Measurements from ENCODE around the gene CCDC188. TPM values are rescaled to one million over a fixed set of nuclear protein-coding genes. Genes with fewer than 3 reads are reported as not detected.

CCDC188 gene
- total RNA-seq, 3 donors from 2014 or later (not counting 1 experiment from before 2014, with no cell fraction given), result 0.64 TPM; not detected in 2

GRCh38 chr22:20185750-20186149 lies 34.9 kb upstream of the CCDC188 start:
- WGBS (ENCODE audit: insufficient coverage), result 84% methylated on average over 6 of the region's 6 CpGs
- TF ChIP-seq, protein P1, sequence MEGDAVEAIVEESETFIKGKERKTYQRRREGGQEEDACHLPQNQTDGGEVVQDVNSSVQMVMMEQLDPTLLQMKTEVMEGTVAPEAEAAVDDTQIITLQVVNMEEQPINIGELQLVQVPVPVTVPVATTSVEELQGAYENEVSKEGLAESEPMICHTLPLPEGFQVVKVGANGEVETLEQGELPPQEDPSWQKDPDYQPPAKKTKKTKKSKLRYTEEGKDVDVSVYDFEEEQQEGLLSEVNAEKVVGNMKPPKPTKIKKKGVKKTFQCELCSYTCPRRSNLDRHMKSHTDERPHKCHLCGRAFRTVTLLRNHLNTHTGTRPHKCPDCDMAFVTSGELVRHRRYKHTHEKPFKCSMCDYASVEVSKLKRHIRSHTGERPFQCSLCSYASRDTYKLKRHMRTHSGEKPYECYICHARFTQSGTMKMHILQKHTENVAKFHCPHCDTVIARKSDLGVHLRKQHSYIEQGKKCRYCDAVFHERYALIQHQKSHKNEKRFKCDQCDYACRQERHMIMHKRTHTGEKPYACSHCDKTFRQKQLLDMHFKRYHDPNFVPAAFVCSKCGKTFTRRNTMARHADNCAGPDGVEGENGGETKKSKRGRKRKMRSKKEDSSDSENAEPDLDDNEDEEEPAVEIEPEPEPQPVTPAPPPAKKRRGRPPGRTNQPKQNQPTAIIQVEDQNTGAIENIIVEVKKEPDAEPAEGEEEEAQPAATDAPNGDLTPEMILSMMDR (IDR thresholded peaks at IDR 0.05), result no peak
- Mint-ChIP-seq H3K36me3 (no peaks in the 10 kb centered on the region), H3K27ac (no peak overlapping the region), H3K9me3 (no peaks in the 10 kb centered on the region), H3K4me3 (no peak overlapping the region), H3K4me1 (peaks cover 0 to 6% of the 10 kb centered on the region in 2 donors), H3K27me3 (ENCODE audit: low read depth in 2 of 2) (no peaks in the 10 kb centered on the region)
- Histone ChIP-seq H3K9me3 (ENCODE audit: control insufficient read depth, insufficient read depth, low read length) (no peaks in the 10 kb centered on the region), H3K4me3 (ENCODE audit: low read length) (no peak overlapping the region), H3K27me3 (ENCODE audit: control insufficient read depth, insufficient read depth, low read length) (no peaks in the 10 kb centered on the region), H3K4me1 (ENCODE audit: control insufficient read depth, insufficient read depth, low read length) (peaks cover 4% of the 10 kb centered on the region), H3K36me3 (ENCODE audit: control insufficient read depth, insufficient read depth, low read length) (no peaks in the 10 kb centered on the region), H3K27ac (ENCODE audit: low read length) (no peak overlapping the region)
- intact Hi-C loops (cut with micrococcal nuclease), result no loop called here
- DNase-seq (no peak), ATAC-seq (no peak)

- WGBS (ENCODE audit: insufficient coverage), result 89% methylated on average over 18 of the region's 18 CpGs
- H3K27me3 Mint-ChIP-seq (ENCODE audit: low read depth in 2 of 2), result no peaks in the 10 kb centered on the region
- ATAC-seq, result no peak
- H3K36me3 Mint-ChIP-seq, result no peaks in the 10 kb centered on the region
- DNase-seq, result no peak
- no peaks in the 10 kb centered on the region for H3K27me3 ChIP-seq (ENCODE audit: control insufficient read depth, insufficient read depth, low read length)
- H3K4me1 ChIP-seq (ENCODE audit: control insufficient read depth, insufficient read depth, low read length), result no peaks in the 10 kb centered on the region
- intact Hi-C loops (cut with micrococcal nuclease), result no loop called here
- TF ChIP-seq, protein P1 (IDR thresholded peaks at IDR 0.05), result no peak
- H3K4me1 Mint-ChIP-seq, result peaks cover 0 to 3% of the 10 kb centered on the region in 2 donors
- no peak overlapping the region for H3K4me3 ChIP-seq (ENCODE audit: low read length)
- H3K36me3 ChIP-seq (ENCODE audit: control insufficient read depth, insufficient read depth, low read length), result no peaks in the 10 kb centered on the region
- H3K4me3 Mint-ChIP-seq, result no peak overlapping the region
- no peak overlapping the region for H3K27ac ChIP-seq (ENCODE audit: low read length)
- no peak overlapping the region for H3K27ac Mint-ChIP-seq
- H3K9me3 ChIP-seq (ENCODE audit: control insufficient read depth, insufficient read depth, low read length), result no peaks in the 10 kb centered on the region
- no peaks in the 10 kb centered on the region for H3K9me3 Mint-ChIP-seq
These were observed 33.8 kb upstream of the CCDC188 start for GRCh38 chr22:20184501-20185165.

DNA sequence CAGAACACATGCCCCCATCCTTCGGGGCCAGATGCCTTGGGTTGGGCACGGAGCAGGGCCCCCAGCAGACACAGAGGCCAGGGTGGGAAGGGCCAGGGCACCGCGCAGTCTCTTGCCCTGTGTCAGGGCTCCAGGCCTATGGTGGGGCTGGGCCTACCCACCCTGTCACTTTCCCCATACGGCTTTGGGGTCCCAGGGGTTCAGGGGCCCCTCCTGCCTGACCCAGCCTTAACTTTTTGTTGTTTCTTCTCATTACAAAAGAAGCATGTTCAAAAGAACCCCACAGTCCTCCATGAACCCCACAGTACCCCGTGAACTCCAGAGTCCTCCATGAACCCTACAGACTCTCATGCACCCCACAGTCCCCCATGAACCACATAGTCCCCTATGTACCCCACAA lies 33.0 kb upstream of the CCDC188 start:
- H3K4me3 ChIP-seq (ENCODE audit: low read length), result no peak overlapping the region
- H3K4me3 Mint-ChIP-seq, result no peak overlapping the region
- H3K4me1 Mint-ChIP-seq, result no peaks in the 10 kb centered on the region
- no peak for DNase-seq
- 83% methylated on average over 6 of the region's 6 CpGs for WGBS (ENCODE audit: insufficient coverage)
- no peaks in the 10 kb centered on the region for H3K27me3 Mint-ChIP-seq (ENCODE audit: low read depth in 2 of 2)
- no peaks in the 10 kb centered on the region for H3K36me3 ChIP-seq (ENCODE audit: control insufficient read depth, insufficient read depth, low read length)
- no peak overlapping the region for H3K27ac ChIP-seq (ENCODE audit: low read length)
- intact Hi-C loops (cut with micrococcal nuclease), result no loop called here
- no peak overlapping the region for H3K27ac Mint-ChIP-seq
- H3K9me3 Mint-ChIP-seq, result no peaks in the 10 kb centered on the region
- no peaks in the 10 kb centered on the region for H3K9me3 ChIP-seq (ENCODE audit: control insufficient read depth, insufficient read depth, low read length)
- ATAC-seq, result no peak
- TF ChIP-seq, protein P1 (IDR thresholded peaks at IDR 0.05), result no peak
- H3K4me1 ChIP-seq (ENCODE audit: control insufficient read depth, insufficient read depth, low read length), result no peaks in the 10 kb centered on the region
- H3K36me3 Mint-ChIP-seq, result no peaks in the 10 kb centered on the region
- no peaks in the 10 kb centered on the region for H3K27me3 ChIP-seq (ENCODE audit: control insufficient read depth, insufficient read depth, low read length)

DNA sequence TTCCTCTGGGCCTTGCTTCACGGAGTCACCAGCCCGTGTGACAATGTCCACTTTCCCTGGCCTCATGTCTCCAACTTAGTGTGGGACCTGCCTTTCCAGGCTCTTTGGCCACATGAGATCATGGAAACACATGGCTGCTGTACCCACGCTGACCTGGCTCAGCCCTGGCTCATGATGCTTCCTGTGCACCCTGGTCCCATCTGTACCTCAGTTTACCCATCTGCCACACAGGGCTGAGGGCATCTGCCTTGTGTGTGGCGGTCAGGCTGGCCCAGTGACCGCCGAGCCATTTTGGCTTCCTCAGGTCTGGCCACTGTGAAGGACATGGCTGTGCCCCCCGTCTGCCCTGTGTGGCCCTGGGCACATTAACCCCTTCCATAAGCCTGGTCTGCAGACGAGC lies 32.2 kb upstream of the CCDC188 start:
- Histone ChIP-seq H3K4me3 (ENCODE audit: low read length) (no peak overlapping the region), H3K36me3 (ENCODE audit: control insufficient read depth, insufficient read depth, low read length) (no peaks in the 10 kb centered on the region), H3K4me1 (ENCODE audit: control insufficient read depth, insufficient read depth, low read length) (no peaks in the 10 kb centered on the region), H3K27ac (ENCODE audit: low read length) (no peak overlapping the region), H3K9me3 (ENCODE audit: control insufficient read depth, insufficient read depth, low read length) (no peaks in the 10 kb centered on the region), H3K27me3 (ENCODE audit: control insufficient read depth, insufficient read depth, low read length) (no peaks in the 10 kb centered on the region)
- Mint-ChIP-seq H3K36me3 (no peaks in the 10 kb centered on the region), H3K4me3 (no peak overlapping the region), H3K27ac (no peak overlapping the region), H3K4me1 (no peaks in the 10 kb centered on the region), H3K27me3 (ENCODE audit: low read depth in 2 of 2) (no peaks in the 10 kb centered on the region), H3K9me3 (no peaks in the 10 kb centered on the region)
- intact Hi-C loops (cut with micrococcal nuclease), result no loop called here
- 90% methylated on average over 8 of the region's 8 CpGs for WGBS (ENCODE audit: insufficient coverage)
- TF ChIP-seq, protein P1 (IDR thresholded peaks at IDR 0.05), result no peak
- DNase-seq (no peak), ATAC-seq (no peak)

Data from natural killer cell (primary cell).